Left ventricle myocardium inferior (tissue), 1 donor: ENCODE results near the gene KCNE4. TPM values are rescaled to one million over a fixed set of nuclear protein-coding genes. Genes with fewer than 3 reads are reported as not detected.

ENCODE experiments used
- DNase-seq: peaks from one replicate; pipeline ENCODE4 v3.0.0-alpha.2; 2020
- H3K27ac ChIP-seq: fragments of 200-600 bp; replicated peaks from 2 replicates; pipeline ENCODE4 v1.8.0; 2021
- H3K27me3 ChIP-seq: fragments of 200-600 bp; 2 replicates; pipeline ENCODE4 v1.8.0; 2021; ENCODE audit warnings: low read depth
- H3K36me3 ChIP-seq: fragments of 200-600 bp; 2 replicates; pipeline ENCODE4 v1.8.0; 2021
- H3K4me1 ChIP-seq: fragments of 200-600 bp; 2 replicates; pipeline ENCODE4 v1.8.0; 2021
- H3K4me3 ChIP-seq: fragments of 200-600 bp; 2 replicates; pipeline ENCODE4 v1.8.0; 2021; ENCODE audit warnings: mild to moderate bottlenecking, moderate library complexity
- H3K9me3 ChIP-seq: fragments of 200-600 bp; replicated peaks from 2 replicates; pipeline ENCODE4 v1.8.0; 2021
- CTCF ChIP-seq: fragments of 200-600 bp; IDR thresholded peaks from 2 replicates; pipeline ENCODE4 v1.8.0; 2021; ENCODE audit warnings: antibody characterized with exemption, mild to moderate bottlenecking, borderline replicate concordance
- intact Hi-C: fragments of 100-400 bp; cut with micrococcal nuclease; formaldehyde crosslinking; loops from one replicate; pipeline ENCODE4 v1.11.0; 2022
- total RNA-seq: library from RNA; stranded (reverse); fragmentation: NEBNext Ultra II Directional; extraction: Animal tissue kit (Norgen Biotek cat#: 25700); gene quantifications from one replicate; pipeline ENCODE4 v1.2.1, GENCODE V29; 2021
- donor health status: DM: no; HTN: yes; CAD: no; lungs with severe emphysema.

The KCNE4 gene
- total RNA-seq, 1 donor from 2014 or later = 3.1 TPM

- intact Hi-C loops = no loop called here
- Histone ChIP-seq H3K4me3 (no peak overlapping the region), H3K36me3 (no peaks in the 10 kb centered on the region), H3K9me3 (no peaks in the 10 kb centered on the region), H3K4me1 (peaks cover 14% of the 10 kb centered on the region), H3K27me3 (peaks cover 9% of the 10 kb centered on the region), H3K27ac (no peak overlapping the region)
- no peak for TF ChIP-seq CTCF
- no peak for DNase-seq
Observed at GRCh38 chr2:223060201-223060825, 8.3 kb downstream of the KCNE4 start.

GRCh38 chr2:223062396-223062795 is 10.4 kb downstream of the KCNE4 start:
- DNase-seq = no peak
- TF ChIP-seq CTCF = no peak
- no peak overlapping the region for H3K27ac ChIP-seq
- no peaks in the 10 kb centered on the region for H3K9me3 ChIP-seq
- H3K4me3 ChIP-seq = no peak overlapping the region
- no peaks in the 10 kb centered on the region for H3K4me1 ChIP-seq
- peaks cover 9% of the 10 kb centered on the region for H3K27me3 ChIP-seq
- no peaks in the 10 kb centered on the region for H3K36me3 ChIP-seq
- intact Hi-C loops = no loop called here

- no peak for TF ChIP-seq CTCF
- no peak overlapping the region for H3K27ac ChIP-seq
- no peaks in the 10 kb centered on the region for H3K9me3 ChIP-seq
- H3K36me3 ChIP-seq = no peaks in the 10 kb centered on the region
- intact Hi-C loops = no loop called here
- peaks cover 7% of the 10 kb centered on the region for H3K27me3 ChIP-seq
- DNase-seq = no peak
- no peak overlapping the region for H3K4me3 ChIP-seq
- no peaks in the 10 kb centered on the region for H3K4me1 ChIP-seq
Observed at GRCh38 chr2:223065107-223065506, 13.1 kb downstream of the KCNE4 start.

GRCh38 chr2:223066721-223067120 is 14.7 kb downstream of the KCNE4 start:
- Histone ChIP-seq H3K4me1 (no peaks in the 10 kb centered on the region), H3K9me3 (no peaks in the 10 kb centered on the region), H3K4me3 (no peak overlapping the region), H3K27me3 (no peaks in the 10 kb centered on the region), H3K36me3 (no peaks in the 10 kb centered on the region), H3K27ac (no peak overlapping the region)
- DNase-seq = no peak
- intact Hi-C loops = no loop called here
- TF ChIP-seq CTCF = no peak

- TF ChIP-seq CTCF = no peak
- intact Hi-C loops = no loop called here
- no peak overlapping the region for H3K4me3 ChIP-seq
- H3K9me3 ChIP-seq = no peaks in the 10 kb centered on the region
- H3K36me3 ChIP-seq = no peaks in the 10 kb centered on the region
- no peak for DNase-seq
- no peaks in the 10 kb centered on the region for H3K4me1 ChIP-seq
- no peaks in the 10 kb centered on the region for H3K27me3 ChIP-seq
- no peak overlapping the region for H3K27ac ChIP-seq
Observed at GRCh38 chr2:223068071-223068470, 16.1 kb downstream of the KCNE4 start.
